CD14-positive monocyte (primary cell): ENCODE measurements around the gene SGCB. TPM values are rescaled to one million over a fixed set of nuclear protein-coding genes. Genes with fewer than 3 reads are reported as not detected.

Experiments
- DNase-seq, 3 donors: peaks; one replicate each; pipeline ENCODE4 v3.0.0-alpha.2; 2011 to 2022
- H2AFZ ChIP-seq: 2 replicates; pipeline ENCODE4 v1.6.0; 2012; ENCODE audit warnings: mild to moderate bottlenecking, low read depth, low read length, inconsistent platforms; ENCODE audit not compliant: insufficient read depth, poor library complexity, severe bottlenecking
- H3K27ac ChIP-seq, 2 donors: 1 replicate in 1 of 2; 2 replicates in 1 of 2; pipeline ENCODE4 v1.5.1; 2012 to 2013; ENCODE audit warnings: low read length in 2 of 2, control low read depth in 1 of 2, inconsistent platforms in 1 of 2, low read depth in 1 of 2, mild to moderate bottlenecking in 1 of 2
- H3K27me3 ChIP-seq, 2 donors: one replicate each; pipeline versions ENCODE4 v1.6.0 to v1.6.1; 2011 to 2013; ENCODE audit warnings: low read length in 2 of 2; ENCODE audit not compliant: control insufficient read depth in 2 of 2, insufficient read depth in 2 of 2
- H3K36me3 ChIP-seq, 2 donors: replicated peaks in 1 of 2; 1 replicate in 1 of 2; 2 replicates in 1 of 2; pipeline versions ENCODE4 v1.5.1 to v1.6.1; 2012 to 2013; ENCODE audit warnings: low read length in 2 of 2, control low read depth in 1 of 2, inconsistent platforms in 1 of 2, mild to moderate bottlenecking in 1 of 2; ENCODE audit not compliant: insufficient read depth in 2 of 2, control insufficient read depth in 1 of 2
- H3K4me1 ChIP-seq, 2 donors: 1 replicate in 1 of 2; 2 replicates in 1 of 2; pipeline versions ENCODE4 v1.5.1 to v1.6.1; 2012 to 2013; ENCODE audit warnings: low read length in 2 of 2, control low read depth in 1 of 2, inconsistent platforms in 1 of 2, mild to moderate bottlenecking in 1 of 2, moderate library complexity in 1 of 2; ENCODE audit not compliant: insufficient read depth in 2 of 2, control insufficient read depth in 1 of 2
- H3K4me2 ChIP-seq: replicated peaks from 2 replicates; pipeline ENCODE3; 2012; ENCODE audit warnings: low read length, moderate library complexity, mild to moderate bottlenecking; ENCODE audit not compliant: poor library complexity, severe bottlenecking; ENCODE audit errors: extremely low read depth
- H3K4me3 ChIP-seq, 3 experiments: fragments of 200-600 bp in 1 of 3; sonication (generic) in 1 of 3; replicated peaks in 1 of 3; 1 replicate in 2 of 3; 2 replicates in 1 of 3; pipeline ENCODE4 v1.5.1; 2011 to 2013; ENCODE audit warnings: low read length in 3 of 3, mild to moderate bottlenecking in 3 of 3, control low read depth in 2 of 3, low read depth in 2 of 3, inconsistent platforms in 1 of 3, moderate library complexity in 1 of 3
- H3K79me2 ChIP-seq: 2 replicates; pipeline ENCODE4 v1.6.0; 2012; ENCODE audit warnings: mild to moderate bottlenecking, control low read depth, inconsistent platforms, low read length, moderate library complexity; ENCODE audit not compliant: insufficient read depth
- H3K9ac ChIP-seq: 2 replicates; pipeline ENCODE4 v1.6.0; 2017; ENCODE audit warnings: low read length, mild to moderate bottlenecking; ENCODE audit not compliant: insufficient read depth, poor library complexity, severe bottlenecking
- H3K9me3 ChIP-seq, 2 donors: replicated peaks in 1 of 2; 1 replicate in 1 of 2; 2 replicates in 1 of 2; pipeline versions ENCODE4 v1.5.1 to v1.6.1; 2012 to 2013; ENCODE audit warnings: low read length in 2 of 2, control low read depth in 1 of 2; ENCODE audit not compliant: control insufficient read depth in 1 of 2, insufficient read depth in 1 of 2
- H4K20me1 ChIP-seq: 2 replicates; pipeline ENCODE4 v1.6.0; 2012; ENCODE audit warnings: mild to moderate bottlenecking, low read length, control low read depth, moderate library complexity; ENCODE audit not compliant: insufficient read depth
- H3K27ac Mint-ChIP-seq, 7 donors: one replicate each; pipeline ENCODE4 v1.8.0; 2020; ENCODE audit warnings: mild to moderate bottlenecking in 7 of 7, mixed read lengths in 7 of 7, moderate library complexity in 6 of 7, inconsistent platforms in 2 of 7
- H3K27me3 Mint-ChIP-seq, 3 donors: one replicate each; pipeline ENCODE4 v1.8.0; 2021 to 2022; ENCODE audit warnings: low read depth in 3 of 3, mild to moderate bottlenecking in 3 of 3, mixed read lengths in 3 of 3, moderate library complexity in 3 of 3, inconsistent platforms in 1 of 3
- H3K36me3 Mint-ChIP-seq, 2 donors: one replicate each; pipeline ENCODE4 v1.8.0; 2020; ENCODE audit warnings: mixed read lengths in 2 of 2, inconsistent platforms in 1 of 2, mild to moderate bottlenecking in 1 of 2
- H3K4me1 Mint-ChIP-seq: one replicate; pipeline ENCODE4 v1.8.0; 2020; ENCODE audit warnings: mild to moderate bottlenecking, mixed read lengths
- H3K4me3 Mint-ChIP-seq, 2 donors: one replicate each; pipeline ENCODE4 v1.8.0; 2020; ENCODE audit warnings: mild to moderate bottlenecking in 2 of 2, mixed read lengths in 2 of 2, moderate library complexity in 1 of 2
- H3K9me3 Mint-ChIP-seq, 7 donors: one replicate each; pipeline ENCODE4 v1.8.0; 2020 to 2022; ENCODE audit warnings: mixed read lengths in 7 of 7, mild to moderate bottlenecking in 6 of 7, moderate library complexity in 6 of 7, inconsistent platforms in 2 of 7
- CTCF ChIP-seq: fragments of 200-600 bp; IDR thresholded peaks from one replicate; pipeline ENCODE4 v1.8.0; 2022; ENCODE audit warnings: antibody characterized with exemption, mild to moderate bottlenecking
- WGBS: methylation state at CpG from one replicate; pipeline ENCODE4 v1.1.5; 2013; ENCODE audit warnings: missing lambda C conversion rate; ENCODE audit not compliant: insufficient coverage; 5-methylcytosine and 5-hydroxymethylcytosine counted together
- intact Hi-C, 2 donors: fragments of 100-400 bp; cut with micrococcal nuclease; formaldehyde crosslinking; loops; one replicate each; pipeline versions ENCODE4 v1.15.0 to v1.15.1; 2023
- polyA plus RNA-seq, 3 donors: library from polyadenylated mRNA; depleted of rRNA in 1 of 3; unstranded in 2 of 3; stranded (reverse) in 1 of 3; fragments of 300-500 nt in 2 of 3; fragments of >200 nt in 1 of 3; fragmentation: Illumina TruSeq in 2 of 3; gene quantifications; 1 replicate in 2 of 3; 2 replicates in 1 of 3; pipeline ENCODE4 v1.2.3, GENCODE V29; 2012 to 2021

The SGCB gene
- polyA plus RNA-seq, 3 donors, result 0.77 to 0.96 (median 0.95) TPM

DNA sequence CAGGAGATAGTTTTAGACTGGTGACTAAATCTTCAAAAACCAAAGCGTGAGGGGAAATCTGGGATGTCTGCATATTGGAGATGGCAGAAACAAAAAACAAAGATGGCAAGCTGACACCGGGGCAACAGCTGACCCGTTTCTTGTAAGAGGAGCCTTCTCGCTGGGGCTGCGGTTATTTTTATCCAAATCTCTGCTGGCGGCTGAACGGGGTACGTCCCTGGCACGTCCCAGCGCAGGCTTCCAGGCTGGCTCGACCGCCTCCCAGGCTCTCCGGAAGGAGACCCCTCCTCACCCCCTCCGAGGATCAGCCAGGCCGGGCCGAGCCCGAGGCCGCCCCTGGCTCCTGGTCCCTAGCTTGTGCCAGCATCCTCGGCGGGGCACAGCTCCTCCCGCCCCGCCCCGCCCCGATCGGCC is 403 bp downstream of the SGCB start:
- H3K36me3 Mint-ChIP-seq, result peaks cover 5 to 9% of the 10 kb centered on the region in 2 donors
- Histone ChIP-seq H4K20me1 (no peaks in the 10 kb centered on the region), H3K4me2 (peak overlapping the region; percentile 75), H3K9me3 (no peaks in the 10 kb centered on the region), H3K9ac (peak overlapping the region; percentile 44), H3K4me3 (peak overlapping the region; percentile 33 to 78 (median 48)), H2AFZ (peak overlapping the region; percentile 92), H3K27ac (no peak overlapping the region), H3K27me3 (peaks cover 60 to 72% of the 10 kb centered on the region in 2 donors), H3K36me3 (no peaks in the 10 kb centered on the region), H3K79me2 (no peaks in the 10 kb centered on the region), H3K4me1 (peaks cover 9 to 16% of the 10 kb centered on the region in 2 donors)
- WGBS, result 2% methylated on average over 25 of the region's 25 CpGs
- no peak overlapping the region for H3K27ac Mint-ChIP-seq
- peaks cover 0 to 7% (median 3%) of the 10 kb centered on the region in 7 donors for H3K9me3 Mint-ChIP-seq
- peaks cover 16% of the 10 kb centered on the region for H3K4me1 Mint-ChIP-seq
- DNase-seq, result no peak
- intact Hi-C loops, result loop anchor here in 1 of 2 donors (10.0 kb wide), 1 partner anchor 193 kb away; the partner anchor contains the start of gene DCUN1D4
- peaks cover 52 to 70% (median 58%) of the 10 kb centered on the region in 3 donors for H3K27me3 Mint-ChIP-seq
- TF ChIP-seq CTCF, result no peak
- H3K4me3 Mint-ChIP-seq, result peak overlapping the region; percentile 78 to 89

GRCh38 chr4:52036886-52037530 is 1.1 kb downstream of the SGCB start:
- Histone ChIP-seq H3K9ac (no peak overlapping the region), H3K36me3 (no peaks in the 10 kb centered on the region), H3K27me3 (peaks cover 59 to 66% of the 10 kb centered on the region in 2 donors), H3K4me3 (peak overlapping the region in 1 of 3 experiments; percentile 78), H3K4me1 (peaks cover 9 to 17% of the 10 kb centered on the region in 2 donors), H4K20me1 (no peaks in the 10 kb centered on the region), H3K4me2 (peak overlapping the region; percentile 75), H3K79me2 (no peaks in the 10 kb centered on the region), H3K27ac (no peak overlapping the region), H3K9me3 (no peaks in the 10 kb centered on the region), H2AFZ (no peak overlapping the region)
- H3K27ac Mint-ChIP-seq, result no peak overlapping the region
- peaks cover 52 to 65% (median 58%) of the 10 kb centered on the region in 3 donors for H3K27me3 Mint-ChIP-seq
- intact Hi-C loops, result loop anchor here in 1 of 2 donors (10.0 kb wide), 1 partner anchor 192 kb away; the partner anchor contains the start of gene DCUN1D4
- peaks cover 0 to 7% (median 3%) of the 10 kb centered on the region in 7 donors for H3K9me3 Mint-ChIP-seq
- TF ChIP-seq CTCF, result no peak
- H3K4me3 Mint-ChIP-seq, result peak overlapping the region; percentile 78 to 89
- no peak for DNase-seq
- WGBS, result 100% methylated on average over 1 of the region's 7 CpGs
- H3K4me1 Mint-ChIP-seq, result peaks cover 19% of the 10 kb centered on the region
- peaks cover 5 to 9% of the 10 kb centered on the region in 2 donors for H3K36me3 Mint-ChIP-seq
